ENCODE measurements around the gene KRTAP5-2.
"Not testable (repeated sequence)": the region's sequence is repeated elsewhere in the genome, so short reads cannot be mapped to it uniquely, and the experiment has no call there.

KRTAP5-2 gene

GRCh38 chr11:1586699-1587098 is 11.4 kb downstream of the KRTAP5-2 start:
- TF ChIP-seq SIN3A (IDR thresholded peaks at IDR 0.05; ENCODE audit: borderline replicate concordance, insufficient read depth, low read length) (no peak), POLR2AphosphoS5 (IDR thresholded peaks at IDR 0.05; ENCODE audit: low read depth, low read length) (no peak), FOXP2 (optimal IDR thresholded peaks at IDR 0.05; ENCODE audit: borderline replicate concordance, extremely low read depth, extremely low read length, insufficient read depth) (no peak), TAF1 (IDR thresholded peaks at IDR 0.05; ENCODE audit: borderline replicate concordance, insufficient read depth, low read length) (no peak), REST (IDR thresholded peaks at IDR 0.05; ENCODE audit: insufficient read depth in 1 of 2, low read depth in 2 of 2, low read length in 2 of 2) (no peak)

DNA sequence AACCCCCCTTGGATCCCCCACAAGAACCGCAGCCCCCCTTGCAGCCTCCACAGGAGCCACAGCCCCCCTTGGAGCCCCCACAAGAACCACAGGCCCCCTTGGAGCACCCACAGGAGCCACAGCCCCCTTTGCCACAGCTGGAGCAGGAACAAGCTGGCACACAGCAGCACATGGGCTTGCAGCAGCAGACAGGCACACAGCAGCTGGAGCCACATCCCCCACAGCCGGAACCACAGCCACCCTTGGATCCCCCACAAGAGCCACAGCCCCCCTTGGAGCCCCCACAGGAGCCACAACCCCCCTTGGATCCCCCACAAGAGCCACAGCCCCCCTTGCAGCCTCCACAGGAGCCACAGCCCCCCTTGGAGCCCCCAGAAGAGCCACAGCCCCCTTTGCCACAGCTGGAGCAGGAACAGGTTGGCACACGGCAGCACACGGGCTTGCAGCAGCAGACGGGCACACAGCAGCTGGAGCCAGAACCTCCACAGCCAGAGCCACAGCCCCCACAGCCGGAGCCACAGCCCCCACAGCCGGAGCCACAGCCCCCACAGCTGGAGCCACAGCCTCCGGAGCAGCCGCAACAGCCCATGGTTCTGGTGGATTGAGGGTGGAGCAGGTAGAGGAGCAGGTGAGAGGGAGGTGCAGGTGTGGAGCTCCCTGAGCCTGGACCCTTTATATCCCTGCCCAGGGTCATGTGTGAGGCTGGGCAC is 13.3 kb downstream of the KRTAP5-2 start, which contains the start of gene KRTAP5-1:
Gene KRTAP5-1 (minus strand): TSS at position 623 of the 710 bp plus-strand sequence. CDS start 34 bp downstream, at position 589.
- not testable (repeated sequence) for TF ChIP-seq REST (IDR thresholded peaks at IDR 0.05; ENCODE audit: insufficient read depth in 1 of 2, low read depth in 2 of 2, low read length in 2 of 2); FOXP2 (optimal IDR thresholded peaks at IDR 0.05; ENCODE audit: borderline replicate concordance, extremely low read depth, extremely low read length, insufficient read depth); POLR2AphosphoS5 (IDR thresholded peaks at IDR 0.05; ENCODE audit: low read depth, low read length)

GRCh38 chr11:1581976-1582375 is 16.1 kb downstream of the KRTAP5-2 start:
- TF ChIP-seq REST (IDR thresholded peaks at IDR 0.05; ENCODE audit: insufficient read depth in 1 of 2, low read depth in 2 of 2, low read length in 2 of 2) (no peak), FOXP2 (optimal IDR thresholded peaks at IDR 0.05; ENCODE audit: borderline replicate concordance, extremely low read depth, extremely low read length, insufficient read depth) (no peak), POLR2AphosphoS5 (IDR thresholded peaks at IDR 0.05; ENCODE audit: low read depth, low read length) (no peak), SIN3A (IDR thresholded peaks at IDR 0.05; ENCODE audit: borderline replicate concordance, insufficient read depth, low read length) (no peak), TAF1 (IDR thresholded peaks at IDR 0.05; ENCODE audit: borderline replicate concordance, insufficient read depth, low read length) (no peak)

- TF ChIP-seq SIN3A (IDR thresholded peaks at IDR 0.05; ENCODE audit: borderline replicate concordance, insufficient read depth, low read length) (no peak), POLR2AphosphoS5 (IDR thresholded peaks at IDR 0.05; ENCODE audit: low read depth, low read length) (no peak), REST (IDR thresholded peaks at IDR 0.05; ENCODE audit: insufficient read depth in 1 of 2, low read depth in 2 of 2, low read length in 2 of 2) (no peak), FOXP2 (optimal IDR thresholded peaks at IDR 0.05; ENCODE audit: borderline replicate concordance, extremely low read depth, extremely low read length, insufficient read depth) (no peak), TAF1 (IDR thresholded peaks at IDR 0.05; ENCODE audit: borderline replicate concordance, insufficient read depth, low read length) (no peak)
These were observed 21.3 kb downstream of the KRTAP5-2 start for GRCh38 chr11:1576825-1577224.
